ACHN (cell line): ENCODE measurements around the gene SEMA6C.
"Not testable (repeated sequence)": the region's sequence is repeated elsewhere in the genome, so short reads cannot be mapped to it uniquely, and the experiment has no call there.

ENCODE experiments used
- DNase-seq: peaks from one replicate; pipeline ENCODE4 v3.0.0-alpha.2; 2015
- in situ Hi-C: cut with HindIII; loops from 2 replicates; pipeline ENCODE4 v1.10.0; 2017; ENCODE audit warnings: low sequenced_read_pairs, low pct_ligation_motif_present, low pct_unique_long_range_greater_than_20kb

SEMA6C gene

DNA sequence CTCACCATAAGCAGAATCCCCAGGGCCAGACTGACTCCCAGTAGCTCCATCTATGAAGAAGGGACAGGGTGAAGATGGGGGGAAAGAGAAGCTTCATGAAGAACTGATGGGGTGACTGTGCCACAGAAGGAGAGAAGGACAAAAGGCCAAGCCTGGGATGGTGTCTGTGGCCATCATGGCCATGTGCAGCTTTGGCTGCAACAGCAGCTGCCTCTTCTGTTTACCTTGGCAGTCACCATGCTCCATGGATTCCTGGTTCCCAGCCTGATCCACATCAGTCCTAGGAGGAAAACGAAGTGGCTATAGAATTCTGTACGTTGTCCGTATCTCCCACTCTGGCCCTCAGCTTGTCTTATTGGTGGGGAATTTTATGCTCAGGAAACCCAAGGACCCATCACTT, 12.0 kb downstream of the SEMA6C start:
- in situ Hi-C loops, result no loop called here
- no peak for DNase-seq

DNA sequence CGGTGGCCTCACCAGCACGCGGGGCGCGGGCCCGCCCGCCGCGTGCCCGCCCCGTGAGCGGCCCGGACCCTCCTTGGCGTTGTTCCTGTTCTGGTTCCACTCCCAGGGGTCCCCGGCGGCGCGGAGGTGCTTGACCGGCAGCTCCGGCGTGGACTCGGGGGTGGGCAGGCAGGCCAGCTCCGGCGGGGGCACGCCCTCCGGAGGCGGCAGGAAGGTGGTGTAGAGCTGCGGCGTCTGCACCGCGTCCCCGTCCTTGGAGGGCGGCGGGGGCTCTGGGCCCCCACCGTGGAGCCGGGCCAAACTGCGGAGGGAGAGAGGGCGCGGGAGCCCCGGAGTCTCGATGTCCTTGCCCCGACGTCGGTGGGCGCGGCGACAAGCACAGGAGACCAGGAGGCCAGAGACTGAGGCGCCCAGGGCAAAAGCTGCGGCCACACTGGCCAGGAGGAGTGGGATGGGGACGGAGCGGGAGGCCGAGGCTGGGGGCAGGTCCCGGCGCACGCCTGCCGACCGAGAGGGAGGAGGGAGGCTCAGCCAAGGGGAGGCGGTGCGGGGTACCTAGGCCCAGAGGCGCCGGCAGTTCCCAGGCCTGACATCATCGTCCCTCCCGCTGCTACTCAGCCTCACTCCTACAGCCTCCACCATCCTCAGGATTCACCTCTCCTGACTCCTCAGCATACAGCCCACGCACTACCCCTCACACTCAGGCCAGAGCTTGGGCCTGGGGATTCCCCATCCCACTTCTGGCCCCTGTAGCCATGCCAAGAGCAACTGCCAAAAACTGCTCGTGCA, 13.2 kb downstream of the SEMA6C start:
- no peak for DNase-seq
- in situ Hi-C loops, result no loop called here

DNA sequence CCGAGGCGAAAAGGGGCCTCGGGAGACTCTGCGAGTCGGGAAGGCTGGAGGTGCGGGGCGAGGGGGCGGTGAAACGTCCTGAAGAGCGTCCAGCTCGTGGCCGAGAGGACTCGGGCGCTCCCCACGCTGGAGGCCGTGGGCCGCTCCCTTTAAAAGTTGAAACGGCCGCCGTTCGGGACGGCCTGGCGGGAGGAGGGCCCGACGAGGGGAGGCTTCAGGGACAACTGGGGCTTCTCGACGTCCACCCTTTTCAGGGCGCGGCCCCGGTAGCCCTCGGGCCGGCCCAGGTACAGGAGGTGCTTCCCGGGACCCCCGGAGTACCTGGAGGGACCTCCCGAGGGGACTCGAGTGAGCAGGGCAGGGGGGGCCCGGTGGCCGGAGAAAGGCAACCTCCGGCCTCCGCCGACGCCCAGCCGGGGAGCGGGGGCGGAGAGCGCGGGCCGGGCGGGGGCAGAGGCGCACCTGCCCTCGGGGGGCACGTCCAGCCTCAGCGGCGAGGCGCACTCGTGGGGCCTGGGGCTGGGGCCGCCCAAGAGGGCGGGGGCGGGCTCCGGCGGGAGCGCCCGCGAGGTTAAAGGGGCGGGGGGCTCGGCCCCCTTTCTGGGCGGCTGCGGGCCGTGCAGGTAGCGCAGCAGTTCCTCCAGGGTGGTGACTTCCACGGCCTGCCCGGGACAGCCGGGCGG, 14.0 kb downstream of the SEMA6C start:
- in situ Hi-C loops, result no loop called here
- DNase-seq, result no peak

DNA sequence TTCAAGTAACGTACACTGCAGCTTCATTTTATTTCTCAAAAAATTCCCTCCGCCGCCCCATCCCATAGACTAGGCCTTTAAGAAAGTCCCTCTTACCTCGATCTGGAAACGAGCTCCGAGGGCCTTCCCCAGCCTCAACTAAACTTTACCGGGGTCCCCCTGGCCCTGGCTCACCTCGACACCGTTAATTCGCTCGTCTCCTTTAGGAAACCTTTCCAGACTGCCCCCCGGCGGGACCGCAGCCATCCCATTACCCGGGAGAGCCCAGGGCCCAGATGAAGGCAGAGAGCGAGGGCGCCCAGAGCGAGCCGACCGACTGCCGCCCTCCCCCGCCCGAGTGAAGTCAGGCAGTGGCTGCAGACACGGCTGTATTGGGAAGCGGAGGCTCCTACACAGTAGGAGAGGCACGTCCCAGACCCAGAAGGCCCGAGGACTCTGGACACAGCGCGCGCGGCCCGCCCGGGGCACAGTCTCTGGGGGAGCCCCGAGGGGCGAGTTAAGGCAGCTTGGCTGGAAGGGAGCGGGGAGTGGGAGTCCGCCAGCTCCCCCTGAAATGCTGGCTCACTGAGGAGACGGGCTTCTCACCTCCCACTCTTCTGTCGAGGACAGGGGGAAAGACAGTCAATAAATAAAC, 14.6 kb downstream of the SEMA6C start:
- no peak for DNase-seq

DNA sequence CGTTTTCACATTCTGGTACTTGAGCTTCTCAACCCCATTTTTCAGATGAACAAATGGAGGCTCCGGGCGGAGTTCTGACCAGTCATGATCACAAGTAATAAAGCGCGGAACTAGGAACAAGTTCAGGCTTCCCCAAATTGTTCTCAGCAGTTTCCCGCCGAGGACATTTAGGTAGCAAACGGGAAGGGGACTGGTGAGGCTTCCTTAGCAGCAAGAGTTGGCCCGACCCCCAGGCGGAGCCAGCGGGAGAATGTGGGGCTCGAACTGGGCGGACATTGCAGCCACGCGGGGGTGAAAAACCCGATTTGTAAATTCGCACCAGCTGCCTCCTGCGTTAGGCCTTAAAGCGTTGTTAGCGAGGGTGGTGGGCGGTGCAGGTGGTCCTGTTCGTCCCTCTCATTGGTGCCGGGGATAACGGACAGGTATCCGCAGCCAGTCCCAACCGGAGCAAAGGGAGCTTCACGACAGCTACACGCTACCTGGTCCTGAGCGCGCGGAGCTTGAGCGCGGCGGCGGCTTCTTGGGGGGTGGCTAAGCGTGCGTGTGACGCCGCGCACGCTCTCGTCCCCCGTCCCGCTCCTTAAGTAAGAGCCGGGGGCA, 15.3 kb downstream of the SEMA6C start:
- in situ Hi-C loops, result no loop called here
- DNase-seq, result no peak

More for the DNA sequence above, 14.6 kb downstream of the SEMA6C start:
- in situ Hi-C loops, result no loop called here

DNA sequence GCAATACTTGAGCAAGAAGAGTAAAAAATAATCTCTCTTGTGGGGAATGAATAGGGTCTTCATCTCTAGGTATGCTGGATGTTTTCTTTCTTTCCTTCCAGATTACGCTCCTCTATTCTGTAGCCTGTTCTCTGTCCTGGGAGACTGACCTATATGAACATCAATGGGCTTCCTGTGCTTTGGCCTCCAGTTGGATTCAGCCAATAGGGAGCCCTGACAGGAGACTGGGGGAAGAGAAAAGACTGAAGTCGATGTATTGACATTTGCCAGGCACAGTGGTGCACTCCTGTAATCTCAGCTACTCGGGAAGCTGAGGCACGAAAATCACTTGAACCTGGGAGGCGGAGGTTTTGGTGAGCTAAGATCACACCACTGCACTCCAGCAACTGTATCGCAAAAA, 17.6 kb downstream of the SEMA6C start:
- in situ Hi-C loops, result no loop called here
- DNase-seq, result no peak

DNA sequence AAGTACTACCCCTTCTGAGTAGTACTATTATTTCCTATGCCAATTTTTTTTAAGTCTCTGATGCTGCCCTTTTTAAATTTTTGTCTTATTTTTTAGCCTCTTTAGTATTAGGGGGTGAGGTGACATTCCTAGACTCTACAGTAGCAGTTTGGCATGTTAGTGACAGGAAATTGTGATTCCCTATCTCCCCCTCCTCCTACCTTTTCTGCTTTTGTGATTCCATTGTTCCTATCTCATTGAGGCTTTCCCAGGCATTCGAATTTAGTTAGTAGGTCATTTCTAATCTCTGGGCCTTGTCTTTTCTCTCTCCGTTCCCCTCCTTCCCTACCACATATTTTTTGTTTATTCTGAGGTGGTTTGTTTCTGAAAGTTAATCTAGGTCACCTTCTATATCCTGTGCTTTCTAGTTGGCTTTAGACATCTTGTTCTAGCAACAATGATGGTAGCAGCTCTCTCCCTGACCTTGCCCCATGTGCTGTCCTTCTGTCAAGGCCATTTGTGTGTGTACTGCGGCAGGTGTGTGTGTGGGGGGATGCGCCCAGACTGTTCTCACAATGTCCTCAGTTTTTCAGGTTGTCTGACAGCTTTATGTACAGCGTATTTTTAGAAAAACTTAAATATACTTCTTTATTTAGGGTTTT, 21.5 kb downstream of the SEMA6C start:
- in situ Hi-C loops, result no loop called here
- DNase-seq, result no peak

DNA sequence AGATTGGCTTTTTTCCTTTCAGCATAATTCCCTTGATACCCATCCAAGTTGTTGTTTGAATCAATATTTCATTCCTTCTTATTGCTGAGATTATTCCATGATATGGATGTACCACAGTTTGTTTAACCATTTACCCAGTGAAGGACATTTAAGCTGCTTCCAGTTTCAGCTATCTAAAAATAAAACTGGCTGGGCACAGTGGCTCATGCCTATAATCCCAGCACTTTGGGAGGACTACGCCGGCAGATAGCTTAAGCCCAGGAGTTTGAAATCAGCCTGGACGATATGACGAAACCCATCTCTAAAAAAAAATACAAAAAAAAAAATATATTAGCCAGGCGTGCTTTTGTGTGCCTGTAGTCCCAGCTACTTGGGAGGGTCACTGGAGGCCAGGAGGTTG, 32.6 kb downstream of the SEMA6C start:
- in situ Hi-C loops, result no loop called here
- no peak for DNase-seq

DNA sequence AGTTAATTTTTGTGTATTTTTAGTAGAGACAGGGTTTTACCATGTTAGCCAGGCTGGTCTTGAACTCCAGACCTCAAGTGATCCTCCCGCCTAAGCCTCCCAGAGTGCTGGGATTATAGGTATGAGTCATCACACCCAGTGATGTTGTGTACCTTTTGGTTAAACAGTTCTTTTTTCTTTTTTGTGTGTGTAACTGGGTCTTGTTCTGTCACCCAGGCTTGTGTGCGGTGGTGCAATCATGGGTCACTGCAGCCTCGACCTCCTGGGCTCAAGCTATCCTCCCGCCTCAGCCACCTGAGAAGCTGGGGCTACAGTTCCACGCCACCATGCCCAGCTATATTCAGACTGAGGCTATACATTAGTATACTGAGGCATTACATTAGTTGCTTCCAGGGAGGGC, 38.1 kb downstream of the SEMA6C start:
- DNase-seq, result no peak

DNA sequence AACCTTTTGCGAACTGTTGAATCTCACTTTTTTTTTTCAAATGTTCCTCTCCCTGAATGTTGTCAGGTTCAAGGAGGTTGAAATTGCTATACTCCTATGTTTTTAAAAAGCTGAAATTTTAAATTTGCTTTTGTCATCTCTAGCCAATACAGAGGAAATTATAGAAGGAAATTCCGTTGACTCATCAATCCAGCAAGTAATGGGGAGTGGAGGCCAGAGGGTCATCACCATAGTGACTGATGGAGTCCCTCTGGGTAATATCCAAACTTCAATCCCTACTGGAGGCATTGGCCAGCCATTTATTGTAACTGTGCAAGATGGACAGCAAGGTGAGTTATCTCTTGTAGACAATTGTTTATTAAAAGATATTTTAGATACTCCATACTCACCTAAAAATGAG, 39.5 kb downstream of the SEMA6C start:
- DNase-seq, result peak; percentile 11
- in situ Hi-C loops, result no loop called here

More for the DNA sequence above, 38.1 kb downstream of the SEMA6C start:
- in situ Hi-C loops, result no loop called here

DNA sequence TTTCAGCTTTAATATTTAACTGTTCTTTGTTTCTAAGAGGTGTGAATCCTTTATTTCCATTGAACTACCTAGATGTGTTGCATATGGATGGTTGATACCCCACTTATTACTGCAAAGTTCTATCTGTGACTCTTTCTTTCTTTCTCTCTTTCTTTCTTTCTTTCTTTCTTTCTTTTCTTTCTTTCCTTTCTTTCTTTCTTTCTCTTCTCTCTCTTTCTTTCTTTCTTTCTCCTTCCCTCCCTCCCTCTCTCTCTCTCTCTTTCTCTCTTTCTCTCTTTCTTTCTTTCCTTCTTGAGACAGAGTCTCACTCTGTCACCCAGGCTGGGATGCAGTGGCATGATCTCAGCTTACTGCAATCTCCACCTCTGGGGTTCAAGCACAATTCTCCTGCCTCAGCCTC, 41.8 kb downstream of the SEMA6C start:
- no peak for DNase-seq
- in situ Hi-C loops, result no loop called here

DNA sequence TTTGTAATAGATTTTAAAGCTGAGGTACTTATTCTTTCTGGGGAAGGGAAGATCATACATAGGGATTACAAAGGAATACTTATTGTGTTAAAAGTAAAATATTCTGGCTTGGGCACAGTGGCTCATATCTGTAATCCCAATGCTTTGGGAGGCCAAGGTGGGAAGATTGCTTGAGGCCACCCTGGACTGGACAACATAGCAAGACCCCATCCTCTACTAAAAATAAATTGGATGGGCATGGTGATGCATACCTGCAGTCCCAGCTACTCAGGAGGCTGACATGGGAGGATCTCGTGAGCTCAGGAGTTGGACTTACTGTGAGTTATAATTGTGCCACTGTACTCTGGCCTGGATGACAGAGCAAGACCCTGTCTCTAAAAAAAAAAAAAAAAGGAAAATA, 48.3 kb downstream of the SEMA6C start:
- in situ Hi-C loops, result no loop called here
- DNase-seq, result no peak

DNA sequence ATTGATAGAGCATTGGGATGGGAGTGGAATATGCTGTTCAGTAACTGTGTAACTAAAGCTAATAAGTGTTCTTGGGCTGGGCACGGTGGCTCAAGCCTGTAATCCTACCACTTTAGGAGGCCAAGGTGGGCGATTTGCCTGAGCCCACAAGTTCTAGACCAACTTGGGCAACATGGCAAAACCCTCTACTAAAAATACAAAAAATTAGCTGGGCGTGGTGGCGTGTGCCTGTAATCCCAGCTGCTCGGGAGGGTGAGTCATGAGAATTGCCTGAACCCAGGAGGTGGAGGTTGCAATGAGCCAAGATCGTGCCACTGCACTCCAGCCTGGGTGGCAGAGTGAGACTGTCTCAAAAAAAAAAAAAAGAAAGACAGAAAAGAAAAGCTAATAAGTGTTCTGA, 49.0 kb downstream of the SEMA6C start:
- DNase-seq, in situ Hi-C loops: not testable (repeated sequence)

DNA sequence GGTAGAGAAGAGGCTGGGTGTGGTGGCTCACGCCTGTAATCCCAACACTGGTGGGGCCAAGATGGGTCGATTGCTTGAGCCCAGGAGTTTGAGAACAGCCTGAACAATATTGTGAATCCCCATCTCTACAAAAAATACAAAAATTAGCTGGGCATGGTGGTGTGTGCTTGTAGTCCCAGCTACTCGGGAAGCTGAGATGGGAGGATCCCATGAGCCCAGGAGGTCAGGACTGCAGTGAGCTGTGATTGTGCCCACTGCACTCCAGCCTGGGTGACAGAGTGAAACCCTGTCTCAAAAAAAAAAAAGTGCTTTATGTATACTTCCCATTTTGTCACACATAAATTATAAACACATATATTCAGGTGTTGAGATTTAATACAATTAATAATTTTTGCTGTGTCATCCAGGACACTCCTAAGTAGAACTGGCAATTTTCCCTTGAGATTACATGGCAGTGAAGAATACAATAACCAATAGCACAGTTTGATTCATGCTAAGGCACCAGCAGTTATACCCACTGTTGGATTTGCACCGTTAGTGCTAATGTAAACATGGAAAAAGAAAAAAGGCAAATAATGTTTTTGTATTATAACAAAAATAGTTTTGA, 60.4 kb downstream of the SEMA6C start:
- in situ Hi-C loops, result no loop called here
- DNase-seq, result no peak
